Stimulated activated CD4-positive, alpha-beta T cell treated with anti-CD3 and anti-CD28 coated beads, Interleukin-4, amount 100 ng/mL, for 48 hours (primary cell): ENCODE measurements around the gene MRPS30.
"Not testable (repeated sequence)": the region's sequence is repeated elsewhere in the genome, so short reads cannot be mapped to it uniquely, and the experiment has no call there.

Experiments
- DNase-seq, 2 donors: peaks; one replicate each; pipeline ENCODE4 v3.0.0-alpha.2; 2020; ENCODE audit warnings: low read depth in 2 of 2

Gene MRPS30

DNA sequence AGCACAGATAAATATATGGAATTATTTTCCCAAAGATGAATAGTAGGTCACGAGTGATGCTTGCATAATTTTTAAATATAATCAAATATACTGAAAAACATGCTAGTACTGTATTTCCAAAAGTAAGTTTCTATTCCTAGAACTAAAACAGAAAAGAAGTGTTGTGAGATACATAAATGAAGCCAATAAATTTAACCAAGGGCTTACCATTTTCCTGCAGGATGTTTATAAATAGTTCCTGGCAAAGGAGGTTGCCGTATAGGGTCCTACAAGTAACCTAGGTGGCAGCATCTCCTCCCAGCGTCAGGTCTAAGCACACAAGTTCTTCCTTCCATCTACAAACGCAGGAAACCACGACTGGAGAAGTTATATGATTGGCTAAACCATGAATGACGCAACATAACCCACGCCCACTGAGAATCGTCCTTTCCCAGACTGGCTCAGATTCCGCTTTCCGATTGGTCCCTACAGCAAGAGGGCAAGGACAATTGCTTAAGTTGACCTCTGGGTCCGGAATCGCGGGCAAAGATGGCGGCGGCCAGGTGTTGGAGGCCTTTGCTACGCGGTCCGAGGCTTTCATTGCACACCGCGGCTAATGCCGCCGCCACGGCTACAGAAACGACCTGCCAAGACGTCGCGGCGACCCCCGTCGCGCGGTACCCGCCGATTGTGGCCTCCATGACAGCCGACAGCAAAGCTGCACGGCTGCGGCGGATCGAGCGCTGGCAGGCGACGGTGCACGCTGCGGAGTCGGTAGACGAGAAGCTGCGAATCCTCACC lies at the start of gene MRPS30:
Gene MRPS30, plus strand, starts transcription at position 513 of the 780 bp plus-strand sequence. Its CDS starts 16 bp downstream, at position 529.
- peak; percentile 76 to 86 for DNase-seq

DNA sequence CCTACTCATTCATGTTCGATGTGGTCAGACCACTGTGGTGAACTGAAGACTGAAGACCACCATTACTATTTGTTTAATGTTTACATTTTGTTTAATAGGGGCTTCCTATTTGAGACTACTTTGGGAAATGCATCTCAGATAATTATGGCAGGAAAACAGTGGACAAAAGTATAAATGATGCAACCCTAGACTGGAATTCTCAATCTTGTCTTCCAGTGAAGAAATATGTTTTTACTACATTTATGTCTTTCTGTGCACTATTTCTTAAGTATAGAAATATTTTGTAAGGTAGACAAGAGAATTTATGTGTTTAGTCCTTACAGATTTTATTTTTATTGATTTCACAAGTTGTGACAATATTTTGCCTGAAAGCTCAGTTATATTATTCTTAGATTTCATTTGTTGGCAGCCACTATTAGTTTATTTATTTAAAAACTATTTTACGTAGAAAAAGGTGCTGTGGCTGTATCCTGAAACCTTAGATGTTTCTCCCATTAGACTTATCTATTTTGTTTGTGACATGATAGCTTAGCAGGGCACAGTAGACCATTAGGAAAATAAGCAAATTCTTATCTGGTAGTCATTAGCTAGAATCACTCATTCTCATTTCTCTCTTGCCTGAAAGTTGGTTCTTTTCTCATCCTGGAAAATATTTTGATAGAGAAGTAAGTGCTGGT lies 39.4 kb upstream of the MRPS30 start:
- DNase-seq: no peak

GRCh38 chr5:44769877-44770209 lies 38.9 kb upstream of the MRPS30 start:
- no peak for DNase-seq

- DNase-seq: no peak
Observed at GRCh38 chr5:44770780-44771717, 37.7 kb upstream of the MRPS30 start.

DNA sequence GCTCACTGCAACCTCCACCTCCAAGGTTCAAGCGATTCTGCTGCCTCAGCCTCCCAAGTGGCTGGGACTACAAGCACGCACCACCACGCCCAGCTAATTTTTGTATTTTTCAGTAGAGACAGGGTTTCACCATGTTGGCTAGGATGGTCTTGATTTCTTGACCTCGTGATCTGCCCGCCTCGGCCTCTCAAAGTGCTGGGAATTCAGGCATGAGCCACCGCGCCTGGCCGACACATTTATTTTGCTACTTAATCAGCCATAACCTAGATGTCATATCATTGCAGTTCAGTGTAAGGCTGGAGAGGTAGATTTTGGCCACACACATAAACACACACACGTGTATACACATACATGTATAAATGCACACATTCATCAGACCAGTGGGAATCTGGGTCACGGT lies 36.4 kb upstream of the MRPS30 start:
- DNase-seq: not testable (repeated sequence)

- DNase-seq: no peak
Observed at GRCh38 chr5:44774279-44774880, 34.4 kb upstream of the MRPS30 start.

DNA sequence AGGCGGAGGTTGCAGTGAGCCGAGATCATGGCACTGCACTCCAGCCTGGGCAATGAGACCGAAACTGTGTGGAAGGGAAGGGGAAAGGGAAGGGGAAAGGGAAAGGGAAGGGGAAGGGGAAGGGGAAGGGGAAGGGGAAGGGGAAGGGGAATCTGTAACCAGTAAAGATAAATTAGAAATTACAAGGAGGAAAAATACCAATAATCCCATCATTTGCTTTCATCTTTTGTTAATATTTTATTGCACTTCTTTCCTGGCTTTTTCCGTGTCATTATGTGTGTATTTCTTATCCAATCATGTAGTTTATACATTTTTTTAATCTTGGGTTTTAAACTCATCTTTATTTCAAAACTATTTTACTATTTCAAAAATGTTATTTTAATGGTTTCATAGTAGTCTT lies 29.6 kb upstream of the MRPS30 start:
- no peak for DNase-seq

- DNase-seq: no peak
Observed at GRCh38 chr5:44783634-44784315, 25.0 kb upstream of the MRPS30 start.

DNA sequence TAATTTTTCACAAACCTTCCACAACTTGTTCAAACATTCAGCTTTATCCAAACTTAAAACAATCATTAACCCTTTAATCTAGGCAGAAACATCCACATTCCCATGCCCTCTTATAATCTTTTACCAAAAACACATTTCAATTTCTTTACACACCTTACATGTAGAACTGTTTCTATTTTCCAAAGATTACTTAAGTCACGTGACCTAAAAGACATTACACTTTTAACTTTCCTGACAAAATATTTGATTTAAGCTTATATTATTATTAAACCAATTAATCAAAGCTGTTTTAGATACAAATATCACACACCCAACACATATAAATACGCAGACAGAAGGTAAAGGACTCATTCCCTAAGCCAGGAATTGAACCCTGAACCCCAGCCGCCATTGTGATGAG lies 21.0 kb upstream of the MRPS30 start:
- no peak for DNase-seq

DNA sequence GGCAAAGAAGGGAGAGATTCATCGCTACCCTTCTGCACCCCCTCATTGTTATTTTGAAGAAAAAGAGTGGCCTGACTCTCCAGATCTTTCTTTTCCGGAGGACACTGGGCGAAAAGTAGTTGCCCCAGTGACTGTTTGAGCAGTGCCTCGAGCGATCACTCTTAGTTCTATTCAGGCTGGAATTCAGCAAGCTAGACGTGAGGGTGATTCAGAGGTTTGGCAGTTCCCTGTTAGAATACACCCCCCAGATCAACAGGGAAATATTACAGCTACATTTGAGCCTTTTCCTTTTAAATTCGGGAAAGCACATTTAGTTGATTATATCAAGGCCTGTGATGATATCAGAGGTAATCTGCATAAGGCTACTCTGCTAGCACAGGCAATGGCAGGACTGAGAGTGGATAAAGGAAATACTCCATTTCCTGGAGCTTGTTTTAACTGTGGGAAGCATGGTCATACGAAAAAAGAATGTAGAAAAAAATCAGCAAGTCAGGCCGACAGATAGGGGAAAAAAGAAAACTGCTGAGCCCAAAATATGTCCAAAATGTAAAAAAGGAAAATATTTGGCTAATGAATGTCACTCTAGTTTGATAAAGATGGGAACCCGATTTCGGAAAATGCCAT lies 19.3 kb upstream of the MRPS30 start:
- DNase-seq: not testable (repeated sequence)

DNA sequence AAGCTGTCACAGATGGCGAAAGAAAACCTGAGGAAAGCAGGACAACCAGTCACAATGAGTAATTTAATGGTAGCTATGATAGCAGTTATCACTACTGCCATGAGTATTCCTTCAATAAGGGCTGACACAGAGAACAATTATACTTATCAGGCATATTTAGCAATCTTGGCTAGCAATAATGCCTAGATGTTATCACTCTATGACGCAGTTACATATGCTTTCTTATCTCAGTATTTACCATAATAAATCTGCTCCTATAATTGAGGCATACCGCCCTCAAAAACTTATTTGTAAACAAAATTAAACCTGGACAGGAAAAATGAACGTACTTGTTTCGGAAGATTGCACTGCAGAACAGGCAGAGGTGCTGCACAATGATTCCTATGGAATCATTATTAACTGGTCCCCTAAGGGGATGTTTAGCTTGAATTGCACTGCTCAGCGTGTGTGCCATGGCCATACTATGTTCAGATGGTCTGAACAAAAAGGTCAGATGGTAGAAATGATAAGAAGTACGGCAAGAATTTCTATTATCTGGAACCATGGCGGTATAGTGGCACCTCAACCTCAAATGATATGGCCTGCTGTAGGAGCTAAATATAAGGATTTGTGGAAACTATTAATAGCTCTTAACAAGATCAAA lies 16.6 kb upstream of the MRPS30 start:
- DNase-seq: not testable (repeated sequence)

DNA sequence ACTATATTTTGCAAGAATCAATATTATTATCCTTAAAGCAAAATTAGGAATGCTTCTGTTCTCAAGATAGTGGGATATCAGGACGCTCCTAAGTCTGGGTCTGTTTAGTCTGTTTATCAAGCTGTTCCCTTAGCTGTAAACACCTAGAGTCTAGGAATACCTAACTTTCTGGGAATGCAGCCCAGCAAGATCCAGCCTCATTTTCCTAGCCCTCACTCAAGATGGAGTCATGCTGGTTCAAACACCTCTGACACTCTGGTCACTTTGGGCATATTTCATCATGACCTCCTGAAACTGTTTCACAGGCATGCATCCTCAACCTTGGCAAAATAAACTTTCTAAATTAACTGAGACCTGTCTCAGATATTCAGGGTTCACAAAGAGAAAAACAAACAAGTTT lies 14.4 kb upstream of the MRPS30 start:
- DNase-seq: no peak

DNA sequence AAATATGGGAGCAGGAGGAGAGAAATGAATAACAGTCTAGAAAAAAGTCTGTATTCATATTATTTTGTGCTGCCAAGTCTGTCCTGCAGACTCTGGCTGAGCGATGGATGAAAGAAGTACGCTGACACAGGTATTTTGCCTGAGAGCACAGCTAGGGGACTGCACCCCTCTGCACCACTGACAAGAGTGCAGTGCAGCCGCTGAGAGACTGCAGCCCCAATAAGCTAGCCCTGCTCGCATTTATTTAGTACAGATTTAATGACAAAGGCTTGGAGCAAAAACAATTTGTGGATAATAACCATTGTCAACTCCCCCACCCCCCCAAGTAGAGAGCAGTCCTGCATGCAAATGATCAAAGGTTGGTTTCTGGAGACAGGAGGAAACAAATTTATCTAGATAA lies 13.3 kb upstream of the MRPS30 start:
- DNase-seq: no peak

DNA sequence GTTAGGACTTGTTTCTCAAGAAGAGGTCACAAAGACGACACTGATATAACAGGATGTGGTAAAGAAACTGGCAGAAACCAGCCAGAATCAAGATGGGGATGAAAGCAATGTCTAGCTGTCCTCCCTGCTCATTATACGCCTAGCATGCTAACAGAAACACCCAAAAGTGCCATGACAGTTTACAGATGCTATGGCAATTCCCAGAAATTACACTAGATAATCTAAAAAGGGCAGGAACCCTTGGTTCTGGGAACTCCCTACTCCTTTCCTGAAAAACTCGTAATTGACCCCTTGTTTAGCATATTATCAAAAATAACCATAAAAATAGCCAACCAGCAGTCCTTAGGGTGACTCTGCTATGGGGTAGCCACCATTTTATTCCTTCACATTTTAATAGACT lies 10.9 kb upstream of the MRPS30 start:
- no peak for DNase-seq

GRCh38 chr5:44801992-44802391 lies 6.8 kb upstream of the MRPS30 start:
- no peak for DNase-seq

- no peak for DNase-seq
Observed at GRCh38 chr5:44806608-44807007, 2.1 kb upstream of the MRPS30 start.

- DNase-seq: no peak
Observed at GRCh38 chr5:44807269-44807668, 1.5 kb upstream of the MRPS30 start.

DNA sequence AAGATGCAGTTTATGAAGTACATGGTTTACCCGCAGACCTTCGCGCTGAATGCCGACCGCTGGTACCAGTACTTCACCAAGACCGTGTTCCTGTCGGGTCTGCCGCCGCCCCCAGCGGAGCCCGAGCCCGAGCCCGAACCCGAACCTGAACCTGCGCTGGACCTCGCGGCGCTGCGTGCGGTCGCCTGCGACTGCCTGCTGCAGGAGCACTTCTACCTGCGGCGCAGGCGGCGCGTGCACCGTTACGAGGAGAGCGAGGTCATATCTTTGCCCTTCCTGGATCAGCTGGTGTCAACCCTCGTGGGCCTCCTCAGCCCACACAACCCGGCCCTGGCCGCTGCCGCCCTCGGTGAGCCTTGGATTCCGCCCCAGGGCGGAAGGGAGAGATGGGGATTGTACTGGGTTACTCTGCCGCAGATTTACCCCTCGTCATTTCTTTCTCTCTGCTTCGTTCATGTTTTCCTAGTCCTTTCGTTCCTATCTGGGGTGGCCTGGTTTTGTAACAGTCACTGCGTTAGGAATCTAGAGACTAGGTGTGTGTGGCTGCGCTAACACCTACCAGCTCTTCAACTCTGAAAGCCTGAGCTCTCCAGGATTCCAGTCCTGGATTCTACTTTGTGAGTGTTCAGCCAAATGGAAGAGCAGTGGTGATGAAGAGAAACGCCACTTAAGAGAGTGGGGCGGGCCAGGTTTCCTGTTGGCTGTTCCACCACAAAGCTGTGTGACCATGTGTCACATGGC lies 638 bp downstream of the MRPS30 start:
- DNase-seq: peak; percentile 29 to 32

DNA sequence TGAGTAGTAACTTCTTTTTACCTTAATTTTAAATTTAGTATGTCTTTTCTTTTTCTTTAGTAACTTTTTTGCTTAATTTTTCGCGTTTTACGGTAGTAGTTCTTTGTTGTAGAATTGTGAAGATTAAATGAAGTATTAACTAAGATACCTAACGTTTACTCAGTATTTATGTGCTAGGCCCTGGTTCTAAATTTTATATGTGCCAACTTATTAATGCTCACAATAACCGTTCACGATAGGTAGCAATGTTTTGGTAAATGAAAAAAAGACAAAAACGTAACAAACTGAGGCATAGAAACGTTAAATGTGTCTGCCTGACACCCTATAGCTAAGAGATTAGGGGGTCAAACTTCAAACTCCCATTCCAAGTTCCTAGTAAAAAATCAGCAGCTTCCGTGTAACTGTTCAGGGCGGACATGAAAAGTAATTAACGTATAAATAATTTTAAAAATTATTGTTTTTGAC lies 1.2 kb downstream of the MRPS30 start:
- no peak for DNase-seq

DNA sequence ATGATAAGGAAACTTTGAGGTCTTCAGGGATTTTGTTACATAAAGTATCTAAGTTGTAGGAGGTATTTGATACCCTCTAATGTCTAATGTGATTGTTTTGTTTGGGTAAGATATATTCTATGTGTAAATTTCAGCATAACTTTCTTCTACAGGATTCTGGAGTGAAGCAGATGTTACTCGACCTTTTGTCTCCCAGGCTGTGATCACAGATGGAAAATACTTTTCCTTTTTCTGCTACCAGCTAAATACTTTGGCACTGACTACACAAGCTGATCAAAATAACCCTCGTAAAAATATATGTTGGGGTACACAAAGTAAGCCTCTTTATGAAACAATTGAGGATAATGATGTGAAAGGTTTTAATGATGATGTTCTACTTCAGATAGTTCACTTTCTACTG lies 6.0 kb downstream of the MRPS30 start:
- no peak for DNase-seq
